Right renal pelvis (tissue), 4 donors: ENCODE results near the gene SPG21. TPM values are rescaled to one million over a fixed set of nuclear protein-coding genes. Genes with fewer than 3 reads are reported as not detected.

Experiments
- DNase-seq, 4 donors: peaks; one replicate each; pipeline ENCODE4 v3.0.0-alpha.2; 2013; ENCODE audit warnings: low read depth in 4 of 4, low spot score in 3 of 4, missing footprints in 1 of 4
- polyA plus RNA-seq, 4 donors: library from polyadenylated mRNA; unstranded; fragments of 120-200 nt; gene quantifications; one replicate each; pipeline ENCODE4 v1.2.1, GENCODE V29; 2013; ENCODE audit not compliant: insufficient read length in 4 of 4

Gene SPG21
- polyA plus RNA-seq, 4 donors = 106 to 125 (median 115) TPM

- no peak for DNase-seq
Measured at GRCh38 chr15:64997066-64997465, 7.4 kb upstream of the SPG21 start.

DNA sequence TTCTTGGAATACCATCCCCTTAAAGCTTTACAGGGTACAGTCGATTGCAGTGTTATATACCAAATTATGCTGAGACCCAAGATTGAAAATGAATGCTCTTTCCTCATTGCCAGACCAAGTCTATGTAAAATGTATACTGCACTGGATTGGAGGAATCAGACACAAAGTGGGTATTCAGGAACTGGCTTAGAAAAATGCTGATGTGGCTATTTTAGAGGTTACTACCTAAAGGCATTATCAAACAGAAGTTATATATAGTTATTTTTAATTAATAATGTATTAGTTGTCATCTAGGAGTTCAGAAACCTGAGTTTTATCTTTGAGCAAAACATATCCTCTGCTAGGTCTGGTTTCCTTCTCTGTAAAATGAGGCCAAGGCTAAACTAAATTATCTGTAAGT is 3.6 kb upstream of the SPG21 start:
- no peak for DNase-seq

GRCh38 chr15:64991536-64992135 is 1.9 kb upstream of the SPG21 start:
- DNase-seq = peak in 1 of 4 donors; percentile 14

GRCh38 chr15:64990168-64990470 is 405 bp upstream of the SPG21 start:
- DNase-seq = no peak

GRCh38 chr15:64987136-64987535 is 2.6 kb downstream of the SPG21 start:
- no peak for DNase-seq

DNA sequence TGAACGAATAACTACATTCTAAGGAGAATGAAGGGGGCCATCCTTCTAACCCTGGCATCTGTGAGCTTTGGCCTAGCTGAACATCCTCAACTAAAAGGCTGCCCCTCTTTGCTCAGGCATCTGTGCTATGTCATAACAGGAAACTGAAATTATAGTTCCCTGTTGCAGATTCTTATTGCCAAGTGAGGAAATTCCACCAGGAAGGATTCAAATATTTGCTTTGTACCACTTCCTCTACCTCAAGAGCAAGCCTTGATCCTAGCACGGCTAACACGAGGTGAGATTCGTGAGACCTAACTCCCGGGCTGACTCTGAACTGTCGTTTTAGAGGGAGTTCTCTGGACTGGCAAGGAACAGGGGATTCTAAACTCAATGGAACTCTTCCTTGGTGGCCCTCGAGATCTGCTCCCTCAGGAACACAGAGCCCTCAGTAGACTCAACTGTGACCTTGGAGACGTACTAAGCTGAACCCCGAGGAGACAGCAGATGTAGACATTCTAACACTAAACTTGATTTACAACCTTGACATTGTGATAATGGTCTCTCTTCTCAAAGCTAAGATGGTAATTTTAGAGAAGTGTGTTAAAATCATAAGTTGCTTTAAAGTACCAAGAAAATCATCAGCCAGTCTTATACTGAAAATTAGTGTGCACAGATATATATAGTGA is 4.2 kb downstream of the SPG21 start:
- no peak for DNase-seq

DNA sequence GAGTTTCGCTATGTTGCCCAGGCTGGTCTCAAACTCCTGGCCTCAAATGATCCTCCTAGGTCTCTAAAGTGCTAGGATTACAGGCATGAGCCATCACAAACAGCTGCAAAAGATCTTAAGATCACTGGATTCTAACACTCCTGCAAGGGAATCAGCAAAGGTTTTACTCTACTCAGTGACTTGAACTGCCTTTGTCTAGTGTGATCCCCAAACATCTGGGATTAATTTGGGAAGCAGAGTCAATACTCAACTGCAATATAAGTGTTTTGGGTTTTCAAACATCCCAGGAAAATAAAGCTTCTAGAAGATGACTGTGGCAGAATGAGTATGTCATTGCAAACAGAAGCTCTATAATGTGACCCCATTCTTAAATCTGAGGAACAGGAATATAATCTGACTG is 7.2 kb downstream of the SPG21 start:
- DNase-seq = no peak

GRCh38 chr15:64981812-64982431 is 7.8 kb downstream of the SPG21 start:
- DNase-seq = no peak

DNA sequence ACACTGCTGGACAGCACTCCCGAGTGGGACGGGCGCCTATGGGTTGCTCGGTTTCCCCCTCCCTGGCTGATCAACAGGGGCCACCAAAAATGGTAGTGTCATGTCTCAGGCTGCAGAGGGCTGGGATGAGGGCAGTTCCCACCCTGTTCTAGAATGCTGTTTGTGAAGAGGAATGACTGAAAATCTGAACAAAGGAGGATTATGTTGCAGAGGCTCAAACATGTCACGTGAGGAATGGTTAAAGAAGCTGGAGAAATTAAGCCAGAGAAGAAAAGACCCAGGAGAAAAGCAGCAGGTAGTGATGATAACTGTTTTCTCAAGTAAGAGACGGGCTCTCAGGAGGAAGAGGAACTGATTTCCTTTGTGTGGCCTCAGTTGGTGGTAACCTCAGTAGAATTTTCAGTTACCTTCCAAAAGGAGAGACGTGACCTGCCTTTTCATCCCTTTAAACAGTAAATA is 10.4 kb downstream of the SPG21 start:
- no peak for DNase-seq

DNA sequence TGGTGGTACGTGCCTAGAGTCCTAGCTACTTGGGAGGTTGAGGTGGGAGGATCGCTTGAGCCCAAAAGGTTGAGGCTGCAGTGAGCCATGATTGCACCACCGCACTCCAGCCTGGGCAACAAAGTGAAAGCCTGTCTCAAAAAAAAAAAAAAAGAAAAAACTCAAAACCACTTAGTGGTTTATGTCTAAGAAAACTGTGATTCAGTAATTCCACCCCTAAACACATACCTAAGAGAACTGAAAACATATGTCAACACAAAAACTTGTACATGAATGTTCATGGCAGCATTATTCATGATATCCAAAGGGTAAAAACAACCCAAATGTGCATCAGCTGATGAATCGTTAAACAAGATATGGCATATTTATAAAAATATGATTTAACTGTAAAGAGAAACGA is 14.3 kb downstream of the SPG21 start:
- DNase-seq = no peak

- no peak for DNase-seq
Measured at GRCh38 chr15:64970698-64971097, 19.0 kb downstream of the SPG21 start.

DNA sequence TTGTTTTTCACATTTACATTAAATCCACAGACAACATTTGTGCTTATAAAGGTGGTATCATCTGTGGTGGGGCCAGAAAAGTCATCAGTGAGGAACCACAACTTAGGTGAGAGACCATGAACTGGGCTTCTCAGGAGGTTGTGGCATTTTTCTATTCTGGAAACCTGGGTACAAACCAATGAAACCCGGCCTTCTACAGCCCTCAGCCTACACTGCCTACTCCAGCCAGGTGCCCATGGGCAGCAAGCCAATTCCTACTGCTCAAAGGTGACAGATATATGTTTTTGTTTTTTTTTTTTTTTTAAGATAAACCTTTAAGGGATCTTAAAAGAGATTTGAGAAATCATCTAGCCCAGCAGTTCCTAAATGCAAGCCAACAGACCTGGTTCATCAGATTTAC is 20.3 kb downstream of the SPG21 start:
- no peak for DNase-seq

DNA sequence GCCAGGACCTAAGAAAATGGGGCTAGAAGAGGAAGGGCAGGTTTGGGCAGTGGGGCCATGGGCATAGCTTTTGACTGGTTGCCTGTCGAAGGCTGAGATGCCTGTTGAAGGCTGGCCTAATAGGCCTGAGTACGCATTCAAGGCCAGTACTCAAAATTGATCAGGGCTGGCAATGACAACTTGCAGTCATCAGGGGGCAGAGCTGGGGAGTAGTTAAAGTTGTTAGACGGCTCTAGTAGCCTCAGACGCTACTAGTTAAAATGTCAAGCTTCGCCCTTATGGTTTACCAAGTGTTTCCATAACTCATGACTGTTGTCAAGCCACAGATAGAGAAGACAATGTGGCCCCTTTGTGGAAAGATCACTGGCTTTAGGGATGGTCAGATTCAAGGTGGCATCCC is 28.7 kb downstream of the SPG21 start:
- DNase-seq = no peak

GRCh38 chr15:64960153-64960552 is 29.6 kb downstream of the SPG21 start:
- DNase-seq = no peak

GRCh38 chr15:64959128-64959527 is 30.6 kb downstream of the SPG21 start:
- DNase-seq = no peak

DNA sequence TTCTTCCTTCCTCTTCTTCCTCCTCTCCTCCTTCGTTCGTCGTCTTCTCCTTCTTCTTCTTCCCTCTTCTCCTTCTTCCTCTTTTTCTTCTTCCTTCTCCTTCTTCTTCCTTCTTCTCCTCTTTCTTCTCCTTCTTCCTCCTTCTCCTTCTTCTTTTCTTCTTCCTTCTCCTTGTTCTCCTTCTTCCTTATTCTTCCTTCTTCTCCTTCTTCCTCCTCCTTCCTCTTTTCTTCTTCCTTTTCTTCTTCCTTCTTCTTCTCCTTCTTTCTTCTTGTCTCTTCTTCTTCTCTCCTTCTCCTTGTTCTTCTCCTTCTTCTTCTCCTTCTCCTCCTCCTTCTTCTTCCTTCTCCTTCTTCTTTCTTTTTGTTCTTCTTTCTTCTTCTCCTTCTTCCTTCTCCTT is 35.3 kb downstream of the SPG21 start:
- DNase-seq = no peak

GRCh38 chr15:64951777-64952418 is 37.8 kb downstream of the SPG21 start:
- no peak for DNase-seq

GRCh38 chr15:64950888-64951287 is 38.8 kb downstream of the SPG21 start:
- DNase-seq = no peak

DNA sequence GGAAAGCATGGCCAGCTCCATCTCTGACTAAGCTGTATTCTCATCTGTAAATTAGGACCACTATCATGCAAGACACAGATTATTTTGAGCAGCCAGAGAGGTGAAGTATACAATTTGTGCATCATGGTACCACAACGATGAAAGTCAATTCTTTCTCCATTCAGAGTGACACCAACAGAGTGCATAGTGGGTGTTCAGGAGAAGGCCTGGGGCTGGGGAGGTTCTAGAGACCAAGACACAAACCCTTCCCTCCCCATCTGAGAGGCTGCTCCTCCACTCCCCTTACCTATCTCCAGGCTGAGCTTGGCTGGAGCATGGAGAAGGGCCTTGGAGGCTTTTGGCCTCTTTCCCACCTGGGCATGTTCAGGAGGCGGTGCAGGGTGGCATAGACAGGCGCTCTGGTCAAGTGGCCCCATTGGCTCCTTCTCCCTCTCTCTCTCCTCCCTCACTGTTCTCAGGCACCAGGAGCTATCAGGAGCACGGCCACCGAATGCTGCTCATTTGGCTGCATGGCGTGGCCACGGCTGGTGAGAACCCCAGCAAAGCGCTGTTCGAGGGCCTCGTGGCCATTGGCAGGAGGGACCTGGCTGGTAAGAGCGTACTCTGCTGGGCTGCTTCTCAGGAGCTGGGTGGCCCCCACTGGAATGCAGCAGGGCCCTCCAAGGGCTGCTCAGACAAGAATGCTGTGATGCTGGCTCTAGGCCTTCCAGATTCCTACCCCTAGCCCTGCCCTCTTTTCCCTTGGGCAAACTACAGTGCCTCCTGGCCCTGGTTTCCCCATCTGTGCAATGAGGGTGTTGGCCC is 40.1 kb downstream of the SPG21 start:
- no peak for DNase-seq

DNA sequence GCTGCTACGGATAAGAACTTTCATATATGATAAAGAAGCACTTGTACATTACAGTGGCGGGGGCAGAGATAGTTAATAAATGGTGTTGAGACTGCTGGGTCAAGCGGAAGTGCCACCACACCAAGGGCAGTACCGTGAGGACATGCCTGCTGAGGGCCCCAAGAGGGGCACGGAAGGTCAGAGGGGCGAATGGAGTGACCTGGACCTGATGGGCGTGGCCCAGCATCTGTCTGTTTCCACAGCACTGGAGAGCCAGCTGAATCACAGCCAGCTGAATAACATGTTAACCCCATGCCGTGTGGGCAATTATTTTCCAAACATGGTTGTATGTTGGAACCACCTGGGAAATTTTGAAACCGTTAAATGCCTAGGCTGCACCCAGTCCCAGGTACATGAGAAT is 40.8 kb downstream of the SPG21 start:
- no peak for DNase-seq

DNA sequence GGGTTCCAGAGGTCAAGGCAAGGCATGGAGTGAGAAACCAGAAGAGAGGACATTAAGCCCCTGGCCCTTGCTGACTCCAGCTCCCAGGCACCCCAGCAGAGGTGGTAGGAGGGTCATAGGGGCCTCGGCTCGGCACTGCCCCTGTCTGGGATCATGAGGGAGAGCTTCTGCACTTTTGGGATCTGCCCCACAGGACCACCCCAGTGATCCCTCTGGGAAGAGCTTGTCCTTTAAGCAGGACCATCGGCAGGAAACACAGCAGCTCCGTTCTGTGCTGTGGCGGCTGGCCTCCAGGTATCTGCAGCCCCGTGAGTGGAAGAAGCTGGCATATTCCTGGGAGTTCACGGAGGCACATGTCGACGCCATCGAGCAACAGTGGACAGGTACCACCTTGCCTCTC is 42.5 kb downstream of the SPG21 start:
- no peak for DNase-seq
